Progenitor cell of endocrine pancreas (in vitro differentiated cells): ENCODE data around the gene COL11A1. TPM values are rescaled to one million over a fixed set of nuclear protein-coding genes. Genes with fewer than 3 reads are reported as not detected.

Source experiments
- DNase-seq: peaks from one replicate; pipeline ENCODE4 v3.0.0; 2021; ENCODE audit warnings: low spot score; ENCODE audit not compliant: unreplicated experiment
- H3K27ac Mint-ChIP-seq: 2 replicates; pipeline ENCODE4 v1.8.0; 2021; ENCODE audit warnings: mild to moderate bottlenecking, moderate library complexity, mixed read lengths
- H3K27me3 Mint-ChIP-seq: 2 replicates; pipeline ENCODE4 v1.8.0; 2021; ENCODE audit warnings: mixed read lengths
- H3K36me3 Mint-ChIP-seq: 2 replicates; pipeline ENCODE4 v1.8.0; 2022; ENCODE audit warnings: mixed read lengths; ENCODE audit not compliant: insufficient read depth
- H3K4me1 Mint-ChIP-seq: 2 replicates; pipeline ENCODE4 v1.8.0; 2021; ENCODE audit warnings: low read depth, mixed read lengths
- H3K4me3 Mint-ChIP-seq: 2 replicates; pipeline ENCODE4 v1.8.0; 2021; ENCODE audit warnings: low read depth, mild to moderate bottlenecking, moderate library complexity, mixed read lengths
- H3K9me3 Mint-ChIP-seq: 2 replicates; pipeline ENCODE4 v1.8.0; 2021; ENCODE audit warnings: low read depth, mixed read lengths
- total RNA-seq: library from RNA; stranded (reverse); gene quantifications from 2 replicates; pipeline ENCODE4 v1.2.1, GENCODE V29; 2021
- TF ChIP-seq, protein P1 (sequence below): fragments of 200-600 bp; sonication (generic); IDR thresholded peaks from one replicate; pipeline ENCODE4 v1.5.0; 2021; ENCODE audit warnings: antibody characterized with exemption, mild to moderate bottlenecking; ENCODE audit not compliant: unreplicated experiment

COL11A1 gene
- total RNA-seq, 1 donor from 2014 or later: 2.3 TPM

- Mint-ChIP-seq H3K27me3 (no peaks in the 10 kb centered on the region), H3K9me3 (no peaks in the 10 kb centered on the region), H3K4me1 (no peaks in the 10 kb centered on the region), H3K27ac (no peak overlapping the region), H3K4me3 (no peak overlapping the region), H3K36me3 (no peaks in the 10 kb centered on the region)
- TF ChIP-seq, protein P1, sequence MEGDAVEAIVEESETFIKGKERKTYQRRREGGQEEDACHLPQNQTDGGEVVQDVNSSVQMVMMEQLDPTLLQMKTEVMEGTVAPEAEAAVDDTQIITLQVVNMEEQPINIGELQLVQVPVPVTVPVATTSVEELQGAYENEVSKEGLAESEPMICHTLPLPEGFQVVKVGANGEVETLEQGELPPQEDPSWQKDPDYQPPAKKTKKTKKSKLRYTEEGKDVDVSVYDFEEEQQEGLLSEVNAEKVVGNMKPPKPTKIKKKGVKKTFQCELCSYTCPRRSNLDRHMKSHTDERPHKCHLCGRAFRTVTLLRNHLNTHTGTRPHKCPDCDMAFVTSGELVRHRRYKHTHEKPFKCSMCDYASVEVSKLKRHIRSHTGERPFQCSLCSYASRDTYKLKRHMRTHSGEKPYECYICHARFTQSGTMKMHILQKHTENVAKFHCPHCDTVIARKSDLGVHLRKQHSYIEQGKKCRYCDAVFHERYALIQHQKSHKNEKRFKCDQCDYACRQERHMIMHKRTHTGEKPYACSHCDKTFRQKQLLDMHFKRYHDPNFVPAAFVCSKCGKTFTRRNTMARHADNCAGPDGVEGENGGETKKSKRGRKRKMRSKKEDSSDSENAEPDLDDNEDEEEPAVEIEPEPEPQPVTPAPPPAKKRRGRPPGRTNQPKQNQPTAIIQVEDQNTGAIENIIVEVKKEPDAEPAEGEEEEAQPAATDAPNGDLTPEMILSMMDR: no peak
- DNase-seq: no peak
Measured at GRCh38 chr1:102896286-102896685, 212.0 kb downstream of the COL11A1 start.

GRCh38 chr1:102891868-102892625 is 216.3 kb downstream of the COL11A1 start:
- Mint-ChIP-seq H3K27me3 (no peaks in the 10 kb centered on the region), H3K36me3 (no peaks in the 10 kb centered on the region), H3K27ac (no peak overlapping the region), H3K9me3 (no peaks in the 10 kb centered on the region), H3K4me3 (no peak overlapping the region), H3K4me1 (no peaks in the 10 kb centered on the region)
- DNase-seq: no peak
- TF ChIP-seq, protein P1: no peak

DNA sequence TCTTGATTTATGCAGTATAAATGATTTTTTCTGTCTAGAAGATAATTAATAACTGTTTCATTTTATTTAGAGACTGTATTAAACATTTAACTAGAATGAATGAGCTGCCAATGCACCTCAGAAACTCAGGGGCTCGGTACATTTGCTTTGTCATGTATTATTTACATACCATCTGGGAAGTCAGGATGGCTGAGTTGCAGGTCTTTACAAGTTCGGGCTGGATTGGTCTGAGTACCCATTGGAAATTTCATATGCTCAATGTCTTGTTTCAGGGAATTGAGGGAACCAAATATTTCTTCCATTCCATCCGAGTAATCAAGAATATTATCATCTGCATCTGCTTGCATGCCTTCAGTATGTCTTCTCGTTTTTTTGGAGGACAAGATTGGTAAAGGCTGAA is 221.7 kb downstream of the COL11A1 start:
- Mint-ChIP-seq H3K4me3 (no peak overlapping the region), H3K9me3 (no peaks in the 10 kb centered on the region), H3K27me3 (no peaks in the 10 kb centered on the region), H3K4me1 (peaks cover 1% of the 10 kb centered on the region), H3K27ac (no peak overlapping the region), H3K36me3 (no peaks in the 10 kb centered on the region)
- TF ChIP-seq, protein P1: no peak
- DNase-seq: no peak

DNA sequence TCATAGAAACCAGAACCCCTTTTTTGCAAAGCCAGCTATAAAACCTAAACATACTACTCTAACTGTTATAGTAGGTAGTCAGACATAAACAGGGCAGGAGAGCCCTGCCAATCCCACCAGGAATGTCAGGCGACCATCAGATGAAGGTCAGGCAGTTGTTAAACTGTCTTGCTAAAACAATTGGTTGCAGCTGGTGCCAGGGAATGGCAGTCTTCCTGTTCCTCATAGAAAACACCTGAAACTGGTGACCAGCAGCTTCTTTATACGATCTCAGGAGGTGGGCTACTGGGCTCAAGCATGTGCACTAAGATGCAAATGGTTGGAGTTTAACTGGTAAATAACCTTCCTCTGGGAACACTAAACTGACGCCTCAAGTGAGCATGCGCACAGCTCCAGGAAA is 224.1 kb downstream of the COL11A1 start:
- H3K36me3 Mint-ChIP-seq: no peaks in the 10 kb centered on the region
- TF ChIP-seq, protein P1: no peak
- H3K27me3 Mint-ChIP-seq: no peaks in the 10 kb centered on the region
- H3K4me1 Mint-ChIP-seq: peaks cover 1% of the 10 kb centered on the region
- H3K9me3 Mint-ChIP-seq: no peaks in the 10 kb centered on the region
- no peak overlapping the region for H3K4me3 Mint-ChIP-seq
- no peak overlapping the region for H3K27ac Mint-ChIP-seq
- DNase-seq: no peak

DNA sequence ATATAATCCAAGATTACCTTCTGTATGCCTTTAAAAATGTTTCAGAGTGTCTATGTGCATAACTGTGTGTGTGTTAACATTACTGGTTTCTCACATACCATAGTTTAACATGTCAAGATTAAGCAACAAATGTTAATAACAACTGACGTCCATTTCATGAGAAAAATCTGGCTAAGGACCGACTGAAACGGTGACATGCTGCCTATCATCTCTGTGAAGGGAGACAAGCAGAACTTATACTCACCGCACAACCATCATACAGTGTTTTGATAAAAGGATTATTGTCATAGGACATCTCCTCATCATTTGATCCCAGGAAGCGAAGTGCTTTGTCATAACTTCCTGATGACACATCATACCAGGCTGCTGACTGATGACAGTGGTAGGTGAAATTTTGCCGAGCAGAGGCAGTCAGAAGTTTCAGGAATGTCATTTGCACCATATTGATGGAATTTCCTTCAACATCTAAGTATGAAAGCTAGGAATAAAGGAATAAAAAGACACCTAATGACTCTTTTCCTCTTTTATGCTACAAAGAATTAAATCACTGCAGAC is 228.8 kb downstream of the COL11A1 start:
- H3K4me3 Mint-ChIP-seq: no peak overlapping the region
- no peaks in the 10 kb centered on the region for H3K9me3 Mint-ChIP-seq
- DNase-seq: no peak
- no peaks in the 10 kb centered on the region for H3K36me3 Mint-ChIP-seq
- H3K4me1 Mint-ChIP-seq: peaks cover 1% of the 10 kb centered on the region
- H3K27me3 Mint-ChIP-seq: no peaks in the 10 kb centered on the region
- H3K27ac Mint-ChIP-seq: no peak overlapping the region
- TF ChIP-seq, protein P1: no peak
